Keratinocyte (primary cell): ENCODE measurements around the gene KCNMA1.

Source experiments
- CTCF ChIP-seq, 3 experiments: IDR thresholded peaks in 1 of 3; conservative IDR thresholded peaks in 1 of 3; optimal IDR thresholded peaks in 1 of 3; 2 replicates in 2 of 3; 3 replicates in 1 of 3; pipeline versions ENCODE3 to v1.5.1; 2011; ENCODE audit warnings: low read length in 3 of 3, mild to moderate bottlenecking in 3 of 3, moderate library complexity in 2 of 3, control low read depth in 1 of 3, inconsistent platforms in 1 of 3; ENCODE audit not compliant: insufficient read depth in 2 of 3; ENCODE audit errors: extremely low read depth in 1 of 3
- EZH2 ChIP-seq: IDR thresholded peaks from one replicate; pipeline ENCODE4 v1.6.1; 2012; ENCODE audit warnings: inconsistent platforms, mild to moderate bottlenecking, low read length, moderate library complexity

GRCh38 chr10:77553311-77553710 is 84.3 kb downstream of the KCNMA1 start:
- TF ChIP-seq CTCF (optimal IDR thresholded peaks at IDR 0.05 in 1 of 3, IDR thresholded peaks at IDR 0.05 in 1 of 3, conservative IDR thresholded peaks at IDR 0.05 in 1 of 3; ENCODE audit: extremely low read depth in 1 of 3, insufficient read depth in 2 of 3, low read length in 3 of 3) = no peak
- no peak for TF ChIP-seq EZH2
